OCI-LY1 (cell line): ENCODE measurements around the gene DMAP1.

Source experiments
- EZH2 ChIP-seq: fragments of 200-600 bp; sonication (generic), shearing (Covaris generic); IDR thresholded peaks from 2 replicates; pipeline ENCODE4 v1.8.0; 2017; ENCODE audit warnings: borderline replicate concordance, mixed run types, mild to moderate bottlenecking, antibody characterized with exemption, low read length, moderate library complexity, mixed read lengths
- TF ChIP-seq, protein P1 (sequence below): fragments of 200-600 bp; sonication (generic), shearing (Covaris generic); IDR thresholded peaks from 2 replicates; pipeline ENCODE4 v1.5.1; 2017; ENCODE audit warnings: mild to moderate bottlenecking, antibody characterized with exemption, low read length, moderate library complexity, mixed read lengths

- TF ChIP-seq EZH2: no peak
- TF ChIP-seq, protein P1, sequence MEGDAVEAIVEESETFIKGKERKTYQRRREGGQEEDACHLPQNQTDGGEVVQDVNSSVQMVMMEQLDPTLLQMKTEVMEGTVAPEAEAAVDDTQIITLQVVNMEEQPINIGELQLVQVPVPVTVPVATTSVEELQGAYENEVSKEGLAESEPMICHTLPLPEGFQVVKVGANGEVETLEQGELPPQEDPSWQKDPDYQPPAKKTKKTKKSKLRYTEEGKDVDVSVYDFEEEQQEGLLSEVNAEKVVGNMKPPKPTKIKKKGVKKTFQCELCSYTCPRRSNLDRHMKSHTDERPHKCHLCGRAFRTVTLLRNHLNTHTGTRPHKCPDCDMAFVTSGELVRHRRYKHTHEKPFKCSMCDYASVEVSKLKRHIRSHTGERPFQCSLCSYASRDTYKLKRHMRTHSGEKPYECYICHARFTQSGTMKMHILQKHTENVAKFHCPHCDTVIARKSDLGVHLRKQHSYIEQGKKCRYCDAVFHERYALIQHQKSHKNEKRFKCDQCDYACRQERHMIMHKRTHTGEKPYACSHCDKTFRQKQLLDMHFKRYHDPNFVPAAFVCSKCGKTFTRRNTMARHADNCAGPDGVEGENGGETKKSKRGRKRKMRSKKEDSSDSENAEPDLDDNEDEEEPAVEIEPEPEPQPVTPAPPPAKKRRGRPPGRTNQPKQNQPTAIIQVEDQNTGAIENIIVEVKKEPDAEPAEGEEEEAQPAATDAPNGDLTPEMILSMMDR: no peak
These were observed 5.0 kb upstream of the DMAP1 start for GRCh38 chr1:44208226-44208625.
